Kidney tubule cell (primary cell): ENCODE data around the gene BRIP1.
"Not testable (repeated sequence)": the region's sequence is repeated elsewhere in the genome, so short reads cannot be mapped to it uniquely, and the experiment has no call there.

ENCODE experiments used
- DNase-seq: peaks from one replicate; pipeline ENCODE4 v3.0.0-alpha.2; 2018; ENCODE audit warnings: low spot score

BRIP1 gene

GRCh38 chr17:61727798-61728197 lies 135.5 kb downstream of the BRIP1 start:
- not testable (repeated sequence) for DNase-seq

- no peak for DNase-seq
Observed at GRCh38 chr17:61726977-61727376, 136.4 kb downstream of the BRIP1 start.

GRCh38 chr17:61724777-61725176 lies 138.6 kb downstream of the BRIP1 start:
- no peak for DNase-seq

- no peak for DNase-seq
Observed at GRCh38 chr17:61723914-61724313, 139.4 kb downstream of the BRIP1 start.

- DNase-seq = no peak
Observed at GRCh38 chr17:61723183-61723582, 140.1 kb downstream of the BRIP1 start.

GRCh38 chr17:61722398-61722797 lies 140.9 kb downstream of the BRIP1 start:
- no peak for DNase-seq

- DNase-seq = no peak
Observed at GRCh38 chr17:61720016-61720795, 143.1 kb downstream of the BRIP1 start.

- DNase-seq = not testable (repeated sequence)
Observed at GRCh38 chr17:61719220-61719619, 144.1 kb downstream of the BRIP1 start.

- DNase-seq = no peak
Observed at GRCh38 chr17:61718022-61718421, 145.3 kb downstream of the BRIP1 start.

- DNase-seq = no peak
Observed at GRCh38 chr17:61717352-61717751, 146.0 kb downstream of the BRIP1 start.

GRCh38 chr17:61716225-61716829 lies 147.0 kb downstream of the BRIP1 start:
- no peak for DNase-seq

GRCh38 chr17:61715348-61715747 lies 148.0 kb downstream of the BRIP1 start:
- DNase-seq = no peak

- no peak for DNase-seq
Observed at GRCh38 chr17:61714300-61714699, 149.0 kb downstream of the BRIP1 start.

GRCh38 chr17:61713035-61713434 lies 150.3 kb downstream of the BRIP1 start:
- DNase-seq = no peak

- no peak for DNase-seq
Observed at GRCh38 chr17:61710546-61710945, 152.8 kb downstream of the BRIP1 start.

GRCh38 chr17:61709567-61709966 lies 153.8 kb downstream of the BRIP1 start:
- no peak for DNase-seq

- no peak for DNase-seq
Observed at GRCh38 chr17:61704935-61705449, 158.3 kb downstream of the BRIP1 start.

- no peak for DNase-seq
Observed at GRCh38 chr17:61702450-61702849, 160.9 kb downstream of the BRIP1 start.

- no peak for DNase-seq
Observed at GRCh38 chr17:61701978-61702377, 161.3 kb downstream of the BRIP1 start.

- no peak for DNase-seq
Observed at GRCh38 chr17:61701334-61701733, 162.0 kb downstream of the BRIP1 start.

GRCh38 chr17:61700252-61700651 lies 163.1 kb downstream of the BRIP1 start:
- DNase-seq = no peak

GRCh38 chr17:61699694-61700093 lies 163.6 kb downstream of the BRIP1 start:
- DNase-seq = no peak

- no peak for DNase-seq
Observed at GRCh38 chr17:61699032-61699431, 164.3 kb downstream of the BRIP1 start.

GRCh38 chr17:61698244-61698643 lies 165.1 kb downstream of the BRIP1 start:
- DNase-seq = no peak
